OCI-LY7 (cell line): ENCODE data around the gene WDR5.

ENCODE experiments used
- CTCF ChIP-seq: fragments of 200-600 bp; sonication (generic); conservative IDR thresholded peaks from 2 replicates; pipeline ENCODE4 v1.5.1; 2014; ENCODE audit warnings: mild to moderate bottlenecking, antibody characterized with exemption, low read length, moderate library complexity, mixed read lengths
- EZH2phosphoT487 ChIP-seq: fragments of 200-600 bp; sonication (generic); IDR thresholded peaks from 2 replicates; pipeline ENCODE4 v1.6.1; 2018; ENCODE audit warnings: low read depth, borderline replicate concordance, mild to moderate bottlenecking, mixed run types, antibody characterized with exemption, low read length, moderate library complexity, mixed read lengths

- TF ChIP-seq CTCF = no peak
- no peak for TF ChIP-seq EZH2phosphoT487
Observed at GRCh38 chr9:134175808-134176598, 40.1 kb downstream of the WDR5 start.
